Measurements from ENCODE around the gene RAPGEF5. TPM values are rescaled to one million over a fixed set of nuclear protein-coding genes. Genes with fewer than 3 reads are reported as not detected.

RAPGEF5 gene
- total RNA-seq, 1 donor from 2014 or later, result 9.9 TPM

DNA sequence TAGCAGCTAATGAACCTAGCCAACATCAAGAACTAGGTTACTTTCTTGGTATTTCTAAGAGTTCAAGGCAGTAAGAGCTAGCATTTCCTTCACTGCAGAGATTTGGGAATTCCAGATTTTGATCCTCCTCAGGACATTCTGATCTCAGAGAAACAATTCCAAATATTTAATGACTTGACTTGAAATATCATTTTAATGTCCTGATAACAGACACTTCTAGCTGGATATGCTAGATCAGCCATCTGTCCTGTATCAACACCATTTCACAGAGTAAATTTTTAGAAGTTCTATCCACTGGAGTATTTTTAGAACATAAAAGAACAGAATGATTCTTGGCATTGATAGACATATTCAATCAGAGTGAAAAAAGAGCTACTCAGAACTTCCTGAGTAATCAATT is 151.3 kb downstream of the RAPGEF5 start:
- Mint-ChIP-seq H3K27me3 (no peaks in the 10 kb centered on the region), H3K27ac (no peak overlapping the region), H3K9me3 (ENCODE audit: low read depth) (no peaks in the 10 kb centered on the region), H3K4me1 (ENCODE audit: low read depth) (peaks cover 15% of the 10 kb centered on the region), H3K36me3 (ENCODE audit: insufficient read depth) (no peaks in the 10 kb centered on the region), H3K4me3 (ENCODE audit: low read depth) (no peak overlapping the region)
- TF ChIP-seq, protein P1, sequence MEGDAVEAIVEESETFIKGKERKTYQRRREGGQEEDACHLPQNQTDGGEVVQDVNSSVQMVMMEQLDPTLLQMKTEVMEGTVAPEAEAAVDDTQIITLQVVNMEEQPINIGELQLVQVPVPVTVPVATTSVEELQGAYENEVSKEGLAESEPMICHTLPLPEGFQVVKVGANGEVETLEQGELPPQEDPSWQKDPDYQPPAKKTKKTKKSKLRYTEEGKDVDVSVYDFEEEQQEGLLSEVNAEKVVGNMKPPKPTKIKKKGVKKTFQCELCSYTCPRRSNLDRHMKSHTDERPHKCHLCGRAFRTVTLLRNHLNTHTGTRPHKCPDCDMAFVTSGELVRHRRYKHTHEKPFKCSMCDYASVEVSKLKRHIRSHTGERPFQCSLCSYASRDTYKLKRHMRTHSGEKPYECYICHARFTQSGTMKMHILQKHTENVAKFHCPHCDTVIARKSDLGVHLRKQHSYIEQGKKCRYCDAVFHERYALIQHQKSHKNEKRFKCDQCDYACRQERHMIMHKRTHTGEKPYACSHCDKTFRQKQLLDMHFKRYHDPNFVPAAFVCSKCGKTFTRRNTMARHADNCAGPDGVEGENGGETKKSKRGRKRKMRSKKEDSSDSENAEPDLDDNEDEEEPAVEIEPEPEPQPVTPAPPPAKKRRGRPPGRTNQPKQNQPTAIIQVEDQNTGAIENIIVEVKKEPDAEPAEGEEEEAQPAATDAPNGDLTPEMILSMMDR (IDR thresholded peaks at IDR 0.05; ENCODE audit: unreplicated experiment), result no peak
- DNase-seq (ENCODE audit: low spot score, unreplicated experiment), result no peak

DNA sequence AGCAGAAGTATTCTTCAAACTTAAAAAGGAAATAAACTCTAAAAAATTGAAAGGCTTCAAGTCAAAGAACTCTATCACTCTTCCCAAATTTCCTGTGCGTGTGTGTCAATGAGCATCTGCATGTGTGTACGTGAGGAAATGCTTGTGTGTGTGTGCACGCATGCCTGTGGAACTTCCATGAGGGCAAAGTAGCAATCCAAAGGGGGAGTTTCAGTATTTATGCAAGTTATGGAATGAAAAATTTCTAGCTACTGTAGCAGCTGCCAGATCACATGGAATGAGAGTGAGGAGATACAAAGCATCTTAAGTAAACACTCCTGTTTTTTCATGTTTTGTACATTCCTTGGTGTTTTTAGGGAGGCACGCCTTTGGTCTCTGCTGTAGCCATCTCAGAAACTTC is 152.6 kb downstream of the RAPGEF5 start:
- no peaks in the 10 kb centered on the region for H3K36me3 Mint-ChIP-seq (ENCODE audit: insufficient read depth)
- no peak overlapping the region for H3K4me3 Mint-ChIP-seq (ENCODE audit: low read depth)
- peaks cover 4% of the 10 kb centered on the region for H3K4me1 Mint-ChIP-seq (ENCODE audit: low read depth)
- no peaks in the 10 kb centered on the region for H3K9me3 Mint-ChIP-seq (ENCODE audit: low read depth)
- H3K27me3 Mint-ChIP-seq, result no peaks in the 10 kb centered on the region
- TF ChIP-seq, protein P1 (IDR thresholded peaks at IDR 0.05; ENCODE audit: unreplicated experiment), result no peak
- no peak for DNase-seq (ENCODE audit: low spot score, unreplicated experiment)
- H3K27ac Mint-ChIP-seq, result no peak overlapping the region

DNA sequence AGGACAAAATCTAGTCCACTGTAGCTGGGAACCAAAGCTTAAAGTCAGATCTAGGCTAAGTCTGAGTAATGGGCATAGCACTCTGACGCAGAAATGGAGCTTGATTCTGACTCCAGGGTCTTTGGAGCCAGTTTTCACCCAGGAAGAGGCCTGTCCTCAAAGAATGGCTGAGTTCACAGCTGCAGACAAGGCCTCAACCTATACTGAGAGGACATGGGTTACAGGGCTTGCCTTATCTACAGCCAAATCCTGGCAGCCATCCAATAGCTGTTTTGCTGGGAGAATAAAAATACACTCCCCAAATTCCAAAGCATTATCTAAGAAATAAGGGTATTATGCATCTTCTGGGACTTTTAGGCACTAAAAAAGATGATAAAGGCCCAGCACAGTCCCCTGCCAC is 154.8 kb downstream of the RAPGEF5 start:
- TF ChIP-seq, protein P1 (IDR thresholded peaks at IDR 0.05; ENCODE audit: unreplicated experiment), result no peak
- Mint-ChIP-seq H3K36me3 (ENCODE audit: insufficient read depth) (no peaks in the 10 kb centered on the region), H3K4me1 (ENCODE audit: low read depth) (no peaks in the 10 kb centered on the region), H3K9me3 (ENCODE audit: low read depth) (no peaks in the 10 kb centered on the region), H3K4me3 (ENCODE audit: low read depth) (no peak overlapping the region), H3K27ac (no peak overlapping the region), H3K27me3 (no peaks in the 10 kb centered on the region)
- DNase-seq (ENCODE audit: low spot score, unreplicated experiment), result no peak

DNA sequence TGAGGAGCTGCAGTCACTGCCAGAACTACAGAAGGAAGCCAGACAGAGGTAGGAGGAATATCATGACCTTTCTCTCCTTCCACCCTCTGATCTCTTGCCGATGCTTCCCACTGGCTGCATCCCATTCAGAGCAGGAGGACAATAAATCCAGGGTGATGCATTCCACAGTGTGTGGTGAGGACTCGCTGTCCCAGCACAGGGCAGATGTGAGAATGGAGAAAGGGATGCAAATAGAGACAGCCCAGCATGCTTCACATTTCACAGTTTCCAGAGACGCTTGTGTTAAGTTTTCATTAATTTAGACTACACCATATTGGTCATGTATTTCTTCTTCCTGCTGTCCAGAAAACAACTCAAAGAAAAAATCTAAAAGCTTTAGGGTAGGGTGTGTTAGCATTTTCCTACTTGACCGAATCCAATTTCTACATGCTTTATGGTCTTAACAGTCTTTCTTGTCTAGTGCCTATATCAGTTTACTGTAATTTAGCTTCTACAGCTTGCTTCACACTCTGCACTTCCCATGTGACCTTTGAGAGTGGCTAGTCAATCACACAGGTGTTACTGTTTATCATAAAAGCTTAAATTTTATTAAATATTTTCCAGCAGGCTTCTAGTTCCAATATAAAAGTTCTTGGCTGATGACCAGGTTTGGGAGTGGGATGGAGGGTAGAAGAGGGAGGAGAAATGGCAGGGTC is 155.6 kb downstream of the RAPGEF5 start:
- H3K27ac Mint-ChIP-seq, result no peak overlapping the region
- no peaks in the 10 kb centered on the region for H3K27me3 Mint-ChIP-seq
- TF ChIP-seq, protein P1 (IDR thresholded peaks at IDR 0.05; ENCODE audit: unreplicated experiment), result no peak
- no peak overlapping the region for H3K4me3 Mint-ChIP-seq (ENCODE audit: low read depth)
- no peaks in the 10 kb centered on the region for H3K9me3 Mint-ChIP-seq (ENCODE audit: low read depth)
- H3K36me3 Mint-ChIP-seq (ENCODE audit: insufficient read depth), result no peaks in the 10 kb centered on the region
- no peak for DNase-seq (ENCODE audit: low spot score, unreplicated experiment)
- H3K4me1 Mint-ChIP-seq (ENCODE audit: low read depth), result no peaks in the 10 kb centered on the region

DNA sequence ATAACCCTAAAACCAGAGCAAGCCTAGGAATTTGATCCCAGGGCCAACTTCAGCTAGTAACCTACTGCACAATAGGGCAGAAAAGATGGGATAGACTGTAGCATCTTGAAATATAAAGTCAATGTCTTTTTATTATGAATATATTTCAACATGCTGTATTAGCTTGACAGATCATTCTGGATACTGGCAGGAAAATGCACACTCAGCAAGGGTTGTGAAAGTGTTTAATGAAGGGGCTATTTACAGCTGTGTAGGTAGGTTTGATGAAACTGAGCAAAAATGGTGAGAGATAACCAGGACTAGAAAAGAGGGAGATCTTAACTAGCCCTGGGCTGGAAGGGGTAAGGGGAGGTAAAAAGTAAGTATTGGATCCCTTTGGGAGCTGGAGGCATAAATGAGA is 156.2 kb downstream of the RAPGEF5 start:
- no peaks in the 10 kb centered on the region for H3K4me1 Mint-ChIP-seq (ENCODE audit: low read depth)
- no peak overlapping the region for H3K27ac Mint-ChIP-seq
- no peak overlapping the region for H3K4me3 Mint-ChIP-seq (ENCODE audit: low read depth)
- H3K36me3 Mint-ChIP-seq (ENCODE audit: insufficient read depth), result no peaks in the 10 kb centered on the region
- no peaks in the 10 kb centered on the region for H3K27me3 Mint-ChIP-seq
- TF ChIP-seq, protein P1 (IDR thresholded peaks at IDR 0.05; ENCODE audit: unreplicated experiment), result no peak
- no peaks in the 10 kb centered on the region for H3K9me3 Mint-ChIP-seq (ENCODE audit: low read depth)
- DNase-seq (ENCODE audit: low spot score, unreplicated experiment), result no peak

Data from progenitor cell of endocrine pancreas (in vitro differentiated cells).